Skeletal muscle cell (primary cell): Measurements from ENCODE around the gene FSD1L.
"Not testable (repeated sequence)": the region's sequence is repeated elsewhere in the genome, so short reads cannot be mapped to it uniquely, and the experiment has no call there.

Source experiments
- DNase-seq: peaks from one replicate; pipeline ENCODE4 v3.0.0-alpha.2; 2010; ENCODE audit warnings: low read depth
- H3K4me3 ChIP-seq: 2 replicates; pipeline ENCODE4 v1.5.1; 2011; ENCODE audit warnings: low read depth, mild to moderate bottlenecking, control low read depth, low read length, moderate library complexity

Gene FSD1L

GRCh38 chr9:105466898-105467455 lies 19.1 kb downstream of the FSD1L start:
- H3K4me3 ChIP-seq = no peak overlapping the region
- DNase-seq = no peak

GRCh38 chr9:105468875-105469274 lies 21.0 kb downstream of the FSD1L start:
- no peak for DNase-seq

GRCh38 chr9:105473221-105473620 lies 25.4 kb downstream of the FSD1L start:
- no peak overlapping the region for H3K4me3 ChIP-seq
- no peak for DNase-seq

More at GRCh38 chr9:105468875-105469274, 21.0 kb downstream of the FSD1L start:
- H3K4me3 ChIP-seq = no peak overlapping the region

- no peak overlapping the region for H3K4me3 ChIP-seq
- peak; percentile 24 for DNase-seq
Observed at GRCh38 chr9:105475302-105475701, 27.5 kb downstream of the FSD1L start.

GRCh38 chr9:105479846-105480245 lies 32.0 kb downstream of the FSD1L start:
- H3K4me3 ChIP-seq = no peak overlapping the region
- DNase-seq = no peak

- no peak for DNase-seq
- no peak overlapping the region for H3K4me3 ChIP-seq
Observed at GRCh38 chr9:105483618-105484017, 35.8 kb downstream of the FSD1L start.

- no peak overlapping the region for H3K4me3 ChIP-seq
- no peak for DNase-seq
Observed at GRCh38 chr9:105484226-105484625, 36.4 kb downstream of the FSD1L start.

- H3K4me3 ChIP-seq = no peak overlapping the region
- no peak for DNase-seq
Observed at GRCh38 chr9:105485131-105485530, 37.3 kb downstream of the FSD1L start.

GRCh38 chr9:105496826-105497225 lies 49.0 kb downstream of the FSD1L start:
- no peak for DNase-seq
- H3K4me3 ChIP-seq = no peak overlapping the region

GRCh38 chr9:105497704-105498103 lies 49.9 kb downstream of the FSD1L start:
- H3K4me3 ChIP-seq = no peak overlapping the region
- DNase-seq = no peak

- no peak for DNase-seq
- no peak overlapping the region for H3K4me3 ChIP-seq
Observed at GRCh38 chr9:105500108-105500766, 52.4 kb downstream of the FSD1L start.

- no peak for DNase-seq
- H3K4me3 ChIP-seq = no peak overlapping the region
Observed at GRCh38 chr9:105501414-105501813, 53.6 kb downstream of the FSD1L start.

- H3K4me3 ChIP-seq = no peak overlapping the region
- no peak for DNase-seq
Observed at GRCh38 chr9:105502276-105502675, 54.4 kb downstream of the FSD1L start.

- DNase-seq = no peak
- H3K4me3 ChIP-seq = no peak overlapping the region
Observed at GRCh38 chr9:105503881-105504280, 56.0 kb downstream of the FSD1L start.

GRCh38 chr9:105507096-105507790 lies 59.4 kb downstream of the FSD1L start:
- DNase-seq = no peak

GRCh38 chr9:105508530-105508929 lies 60.7 kb downstream of the FSD1L start:
- no peak overlapping the region for H3K4me3 ChIP-seq
- DNase-seq = no peak

More at GRCh38 chr9:105507096-105507790, 59.4 kb downstream of the FSD1L start:
- no peak overlapping the region for H3K4me3 ChIP-seq

- peak; percentile 49 for DNase-seq
- no peak overlapping the region for H3K4me3 ChIP-seq
Observed at GRCh38 chr9:105510024-105510423, 62.2 kb downstream of the FSD1L start.

- H3K4me3 ChIP-seq = no peak overlapping the region
- no peak for DNase-seq
Observed at GRCh38 chr9:105511446-105511845, 63.6 kb downstream of the FSD1L start.

GRCh38 chr9:105515811-105516413 lies 68.1 kb downstream of the FSD1L start:
- no peak for DNase-seq
- H3K4me3 ChIP-seq = no peak overlapping the region

GRCh38 chr9:105519710-105520369 lies 72.0 kb downstream of the FSD1L start:
- DNase-seq = not testable (repeated sequence)
- H3K4me3 ChIP-seq = peak overlapping the region; percentile 27
